Measurements from ENCODE around the gene PNISR. TPM values are rescaled to one million over a fixed set of nuclear protein-coding genes. Genes with fewer than 3 reads are reported as not detected.
"Not testable (repeated sequence)": the region's sequence is repeated elsewhere in the genome, so short reads cannot be mapped to it uniquely, and the experiment has no call there.

PNISR gene
- 26.7 and 50.1 TPM in 2 replicates for total RNA-seq

- DNase-seq (ENCODE audit: extremely low read depth, low read depth, low spot score), result peak; percentile 97
Measured at GRCh38 chr6:99424761-99425646, at the start of gene PNISR. TSS of gene PNISR (minus strand) at chr6:99425308. CDS start at chr6:99414659, 10,649 bp downstream.

GRCh38 chr6:99473730-99474129, 48.6 kb upstream of the PNISR start:
- DNase-seq (ENCODE audit: extremely low read depth, low read depth, low spot score), result no peak

GRCh38 chr6:99471638-99472037, 46.5 kb upstream of the PNISR start:
- no peak for DNase-seq (ENCODE audit: extremely low read depth, low read depth, low spot score)

GRCh38 chr6:99467509-99468106, 42.5 kb upstream of the PNISR start:
- DNase-seq (ENCODE audit: extremely low read depth, low read depth, low spot score), result no peak

- DNase-seq (ENCODE audit: extremely low read depth, low read depth, low spot score), result not testable (repeated sequence)
Measured at GRCh38 chr6:99459133-99459532, 34.0 kb upstream of the PNISR start.

GRCh38 chr6:99458319-99458718, 33.2 kb upstream of the PNISR start:
- DNase-seq (ENCODE audit: extremely low read depth, low read depth, low spot score), result no peak

GRCh38 chr6:99446076-99446475, 21.0 kb upstream of the PNISR start:
- DNase-seq (ENCODE audit: extremely low read depth, low read depth, low spot score), result no peak

- DNase-seq (ENCODE audit: extremely low read depth, low read depth, low spot score), result no peak
Measured at GRCh38 chr6:99434702-99435530, 9.8 kb upstream of the PNISR start.

GRCh38 chr6:99432877-99433276, 7.8 kb upstream of the PNISR start:
- DNase-seq (ENCODE audit: extremely low read depth, low read depth, low spot score), result no peak

GRCh38 chr6:99431901-99432300, 6.8 kb upstream of the PNISR start:
- DNase-seq (ENCODE audit: extremely low read depth, low read depth, low spot score), result no peak

- DNase-seq (ENCODE audit: extremely low read depth, low read depth, low spot score), result no peak
Measured at GRCh38 chr6:99427988-99428387, 2.9 kb upstream of the PNISR start.

GRCh38 chr6:99426451-99426757, 1.3 kb upstream of the PNISR start:
- DNase-seq (ENCODE audit: extremely low read depth, low read depth, low spot score), result no peak

GRCh38 chr6:99425647-99426450, 741 bp upstream of the PNISR start:
- DNase-seq (ENCODE audit: extremely low read depth, low read depth, low spot score), result peak; percentile 51

GRCh38 chr6:99424022-99424421, 1.1 kb downstream of the PNISR start:
- DNase-seq (ENCODE audit: extremely low read depth, low read depth, low spot score), result no peak

GRCh38 chr6:99422912-99423311, 2.2 kb downstream of the PNISR start:
- no peak for DNase-seq (ENCODE audit: extremely low read depth, low read depth, low spot score)

- no peak for DNase-seq (ENCODE audit: extremely low read depth, low read depth, low spot score)
Measured at GRCh38 chr6:99416892-99417767, 8.0 kb downstream of the PNISR start.

GRCh38 chr6:99416226-99416625, 8.9 kb downstream of the PNISR start:
- no peak for DNase-seq (ENCODE audit: extremely low read depth, low read depth, low spot score)

GRCh38 chr6:99415446-99415845, 9.7 kb downstream of the PNISR start:
- DNase-seq (ENCODE audit: extremely low read depth, low read depth, low spot score), result no peak

- no peak for DNase-seq (ENCODE audit: extremely low read depth, low read depth, low spot score)
Measured at GRCh38 chr6:99412065-99412464, 13.0 kb downstream of the PNISR start.

- DNase-seq (ENCODE audit: extremely low read depth, low read depth, low spot score), result no peak
Measured at GRCh38 chr6:99409672-99410071, 15.4 kb downstream of the PNISR start.
